GM06990 (cell line): Measurements from ENCODE around the gene ZNF524.

ENCODE experiments used
- DNase-seq: peaks from one replicate; pipeline ENCODE4 v3.0.0-alpha.2; 2011; ENCODE audit not compliant: insufficient read length; ENCODE audit errors: extremely low read depth
- H3K27me3 ChIP-seq: replicated peaks from 2 replicates; pipeline ENCODE4 v1.6.0; 2011; ENCODE audit warnings: low read length; ENCODE audit not compliant: control insufficient read depth, insufficient read depth
- H3K36me3 ChIP-seq: 2 replicates; pipeline ENCODE4 v1.5.1; 2011; ENCODE audit warnings: low read length; ENCODE audit not compliant: control insufficient read depth, insufficient read depth
- H3K4me3 ChIP-seq: replicated peaks from 2 replicates; pipeline ENCODE4 v1.5.1; 2011; ENCODE audit warnings: low read depth, mild to moderate bottlenecking, control low read depth, low read length
- TF ChIP-seq, protein P1 (sequence below): IDR thresholded peaks from 2 replicates; pipeline ENCODE4 v1.5.1; 2011; ENCODE audit warnings: low read length, control low read depth, mild to moderate bottlenecking, inconsistent platforms; ENCODE audit not compliant: insufficient read depth, poor library complexity, severe bottlenecking

Gene ZNF524

DNA sequence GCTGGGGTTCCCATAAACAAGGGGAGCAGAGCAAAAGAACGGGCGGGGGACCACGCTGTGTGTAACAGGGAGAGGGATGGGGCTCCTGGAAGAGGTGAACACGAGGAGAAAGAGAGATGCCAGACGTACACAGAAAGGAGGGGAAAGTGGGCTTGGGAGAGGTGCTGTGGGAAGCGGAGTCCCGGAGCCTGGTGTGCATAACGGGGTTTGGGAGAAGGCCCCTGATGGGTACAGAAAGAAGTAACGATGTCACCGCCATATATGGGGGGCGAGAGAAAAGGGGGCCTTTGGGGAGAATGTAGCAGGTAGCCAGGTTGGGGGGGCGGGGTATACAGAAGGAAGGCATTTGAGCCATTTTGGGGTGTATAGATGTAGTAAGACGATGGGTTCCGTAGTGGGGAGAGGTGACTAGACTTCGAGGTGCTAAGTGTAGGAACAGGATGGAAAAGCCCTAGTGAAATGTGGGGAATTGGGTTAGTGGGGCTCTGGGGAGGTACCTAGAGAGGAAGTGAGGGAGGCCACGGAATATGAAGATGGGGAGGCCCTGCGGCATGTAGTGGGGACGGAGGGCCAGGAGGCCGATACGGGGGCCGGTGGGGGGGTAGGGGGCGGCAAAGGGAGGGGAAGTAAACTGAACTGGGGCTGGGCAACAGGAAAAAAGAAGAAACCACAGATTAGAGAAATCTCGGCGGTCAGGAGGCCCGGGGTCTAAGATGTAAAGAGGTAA is 41.5 kb downstream of the ZNF524 start:
- Histone ChIP-seq H3K27me3 (no peaks in the 10 kb centered on the region), H3K4me3 (peak overlapping the region; percentile 90), H3K36me3 (peaks cover 11% of the 10 kb centered on the region)
- TF ChIP-seq, protein P1, sequence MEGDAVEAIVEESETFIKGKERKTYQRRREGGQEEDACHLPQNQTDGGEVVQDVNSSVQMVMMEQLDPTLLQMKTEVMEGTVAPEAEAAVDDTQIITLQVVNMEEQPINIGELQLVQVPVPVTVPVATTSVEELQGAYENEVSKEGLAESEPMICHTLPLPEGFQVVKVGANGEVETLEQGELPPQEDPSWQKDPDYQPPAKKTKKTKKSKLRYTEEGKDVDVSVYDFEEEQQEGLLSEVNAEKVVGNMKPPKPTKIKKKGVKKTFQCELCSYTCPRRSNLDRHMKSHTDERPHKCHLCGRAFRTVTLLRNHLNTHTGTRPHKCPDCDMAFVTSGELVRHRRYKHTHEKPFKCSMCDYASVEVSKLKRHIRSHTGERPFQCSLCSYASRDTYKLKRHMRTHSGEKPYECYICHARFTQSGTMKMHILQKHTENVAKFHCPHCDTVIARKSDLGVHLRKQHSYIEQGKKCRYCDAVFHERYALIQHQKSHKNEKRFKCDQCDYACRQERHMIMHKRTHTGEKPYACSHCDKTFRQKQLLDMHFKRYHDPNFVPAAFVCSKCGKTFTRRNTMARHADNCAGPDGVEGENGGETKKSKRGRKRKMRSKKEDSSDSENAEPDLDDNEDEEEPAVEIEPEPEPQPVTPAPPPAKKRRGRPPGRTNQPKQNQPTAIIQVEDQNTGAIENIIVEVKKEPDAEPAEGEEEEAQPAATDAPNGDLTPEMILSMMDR: no peak
- no peak for DNase-seq

DNA sequence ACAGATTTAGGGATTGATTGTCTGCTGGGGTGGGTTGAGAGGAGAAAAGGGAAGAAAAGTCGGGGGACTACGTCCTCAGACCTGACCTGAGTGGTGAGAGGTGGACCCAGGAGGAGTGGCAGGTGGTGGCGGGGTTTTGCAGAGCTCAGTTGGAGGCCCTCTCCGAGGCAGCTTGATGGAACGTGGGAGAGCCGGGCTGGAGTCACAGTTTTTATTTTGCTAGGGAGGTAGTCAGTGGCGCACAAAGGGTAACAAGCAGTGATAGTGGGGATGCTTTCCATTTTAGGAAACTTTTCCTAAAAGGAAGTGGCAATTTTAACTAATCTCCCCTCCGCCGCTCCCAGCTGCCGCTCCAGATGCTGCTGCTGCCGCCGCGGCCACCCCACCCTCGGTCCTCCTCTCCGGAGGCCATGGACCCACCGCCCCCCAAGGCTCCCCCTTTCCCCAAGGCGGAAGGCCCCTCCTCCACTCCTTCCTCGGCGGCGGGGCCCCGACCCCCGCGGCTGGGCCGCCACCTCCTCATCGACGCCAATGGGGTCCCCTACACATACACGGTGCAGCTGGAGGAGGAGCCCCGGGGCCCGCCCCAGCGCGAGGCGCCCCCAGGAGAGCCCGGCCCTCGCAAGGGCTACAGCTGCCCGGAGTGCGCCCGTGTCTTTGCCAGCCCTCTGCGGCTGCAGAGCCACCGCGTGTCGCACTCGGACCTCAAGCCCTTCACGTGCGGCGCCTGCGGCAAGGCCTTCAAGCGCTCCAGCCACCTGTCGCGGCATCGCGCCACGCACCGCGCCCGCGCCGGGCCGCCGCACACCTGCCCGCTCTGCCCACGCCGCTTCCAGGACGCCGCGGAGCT is 42.3 kb downstream of the ZNF524 start:
- Histone ChIP-seq H3K36me3 (peaks cover 11% of the 10 kb centered on the region), H3K27me3 (no peaks in the 10 kb centered on the region), H3K4me3 (peak overlapping the region; percentile 90)
- peak; percentile 79 for DNase-seq
- TF ChIP-seq, protein P1: no peak

DNA sequence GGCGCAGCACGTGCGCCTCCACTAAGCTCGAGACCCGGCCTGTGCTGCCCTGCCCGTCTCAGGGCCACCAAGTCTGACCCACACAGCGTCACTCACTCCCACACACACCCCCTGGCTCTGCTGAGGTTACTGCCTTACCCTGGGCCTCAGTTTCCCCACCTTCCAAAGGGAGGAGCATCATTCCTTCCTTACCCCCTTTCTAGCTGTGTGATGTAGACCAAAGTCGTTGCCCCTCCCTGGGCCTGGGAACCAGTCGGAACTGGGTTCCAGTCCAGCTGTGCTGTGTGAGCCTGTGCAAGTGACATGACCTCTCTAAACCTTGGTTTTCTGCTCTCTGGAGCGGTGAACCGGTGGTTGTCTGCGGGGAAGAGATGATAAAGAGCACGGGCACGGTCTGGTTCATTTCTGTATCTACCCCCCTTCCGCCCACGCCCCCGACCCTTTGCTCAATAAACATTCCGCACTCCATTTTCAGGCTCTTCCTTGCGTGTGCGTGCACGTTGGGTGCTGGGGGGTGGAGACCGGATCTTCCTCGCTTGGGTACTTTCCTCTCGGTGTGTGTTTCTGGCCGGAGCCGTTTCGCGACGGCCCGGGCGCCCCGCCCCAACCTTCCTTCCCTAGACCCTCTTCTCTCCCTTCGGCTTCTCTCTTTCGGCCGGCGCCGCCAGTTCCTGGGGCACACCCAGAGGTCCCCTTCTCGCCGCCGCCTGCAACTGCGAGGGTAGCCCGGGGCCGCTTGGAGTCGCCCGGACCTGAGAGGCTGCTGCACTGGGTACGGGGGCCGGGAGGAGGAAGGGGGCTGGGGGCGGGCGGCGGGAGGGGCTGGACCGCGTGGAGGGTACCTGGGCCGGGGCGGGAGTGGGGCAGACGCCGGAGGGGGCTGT is 43.2 kb downstream of the ZNF524 start, which contains the start of gene ZNF581:
Gene ZNF581 (plus strand): TSS at position 647 of the 884 bp plus-strand sequence. CDS start 923 bp downstream, outside the sequence.
- Histone ChIP-seq H3K4me3 (peak within 1 kb of the TSS; percentile 90), H3K36me3 (peaks cover 11% of the 10 kb centered on the region), H3K27me3 (no peaks in the 10 kb centered on the region)
- TF ChIP-seq, protein P1: no peak
- peak; percentile 91 for DNase-seq

DNA sequence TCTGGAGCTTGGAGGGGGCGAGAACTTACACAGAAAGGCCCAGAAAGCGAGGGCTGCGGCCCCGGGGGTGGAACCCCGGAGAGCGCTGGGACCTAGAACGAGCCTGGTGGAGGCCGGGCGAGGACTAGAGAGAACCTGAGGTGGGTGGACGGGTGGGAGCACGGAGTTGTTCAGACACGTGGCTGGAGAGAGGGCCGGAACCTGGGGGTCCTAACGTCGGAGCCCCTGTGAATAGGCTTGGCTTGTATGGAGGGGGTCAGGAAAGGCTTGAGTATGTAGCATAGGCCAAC is 43.7 kb downstream of the ZNF524 start:
- Histone ChIP-seq H3K36me3 (peaks cover 11% of the 10 kb centered on the region), H3K4me3 (peak overlapping the region; percentile 90), H3K27me3 (no peaks in the 10 kb centered on the region)
- TF ChIP-seq, protein P1: no peak
- no peak for DNase-seq

DNA sequence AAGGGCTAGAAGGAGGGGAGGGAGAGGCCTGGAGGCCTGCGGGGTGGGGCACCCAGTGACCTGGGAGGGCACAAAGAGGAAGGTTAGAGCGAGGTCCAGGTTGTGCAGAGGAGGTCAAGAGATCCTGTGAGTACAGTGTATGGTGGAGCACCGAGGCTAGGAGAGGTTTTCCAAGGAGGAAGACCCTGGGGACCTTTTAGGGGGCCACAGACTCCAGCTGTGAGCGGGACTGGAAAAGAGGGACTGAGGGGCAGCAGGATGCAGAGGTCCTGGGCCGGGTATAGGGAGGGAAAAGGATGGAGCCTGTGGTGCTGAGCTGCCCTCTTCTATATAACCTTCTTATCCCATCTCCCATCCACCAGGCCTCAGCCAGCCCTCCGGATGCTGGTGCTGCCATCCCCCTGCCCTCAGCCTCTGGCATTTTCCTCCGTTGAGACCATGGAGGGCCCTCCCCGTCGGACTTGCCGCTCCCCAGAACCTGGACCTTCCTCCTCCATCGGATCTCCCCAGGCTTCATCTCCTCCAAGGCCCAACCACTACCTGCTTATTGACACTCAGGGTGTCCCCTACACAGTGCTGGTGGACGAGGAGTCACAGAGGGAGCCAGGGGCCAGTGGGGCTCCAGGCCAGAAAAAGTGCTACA is 44.2 kb downstream of the ZNF524 start:
- TF ChIP-seq, protein P1: no peak
- DNase-seq: no peak
- H3K36me3 ChIP-seq: peaks cover 11% of the 10 kb centered on the region
- peak overlapping the region; percentile 90 for H3K4me3 ChIP-seq
- H3K27me3 ChIP-seq: no peaks in the 10 kb centered on the region
